ENCODE measurements around the gene GUCA1C.

GRCh38 chr3:108918866-108919265 is 34.8 kb downstream of the GUCA1C start:
- TF ChIP-seq CTCF (CRISPR knock-in tag; IDR thresholded peaks at IDR 0.05), result no peak
- no peak for TF ChIP-seq ZNF674 (CRISPR knock-in tag; IDR thresholded peaks at IDR 0.05; ENCODE audit: low read depth)
- no peak for TF ChIP-seq PHF8 (CRISPR knock-in tag; IDR thresholded peaks at IDR 0.05)
- no peak for TF ChIP-seq SCMH1 (CRISPR knock-in tag; IDR thresholded peaks at IDR 0.05; ENCODE audit: borderline replicate concordance)
